ENCODE results near the gene CCDC30.

CCDC30 gene

GRCh38 chr1:42462828-42463763, at the start of gene CCDC30:
Gene CCDC30, plus strand, starts transcription at chr1:42463286. Its CDS starts 17,266 bp downstream, at chr1:42480552.
- peak; percentile 96 for DNase-seq

- DNase-seq: no peak
Measured at GRCh38 chr1:42414551-42415496, 48.3 kb upstream of the CCDC30 start.

DNA sequence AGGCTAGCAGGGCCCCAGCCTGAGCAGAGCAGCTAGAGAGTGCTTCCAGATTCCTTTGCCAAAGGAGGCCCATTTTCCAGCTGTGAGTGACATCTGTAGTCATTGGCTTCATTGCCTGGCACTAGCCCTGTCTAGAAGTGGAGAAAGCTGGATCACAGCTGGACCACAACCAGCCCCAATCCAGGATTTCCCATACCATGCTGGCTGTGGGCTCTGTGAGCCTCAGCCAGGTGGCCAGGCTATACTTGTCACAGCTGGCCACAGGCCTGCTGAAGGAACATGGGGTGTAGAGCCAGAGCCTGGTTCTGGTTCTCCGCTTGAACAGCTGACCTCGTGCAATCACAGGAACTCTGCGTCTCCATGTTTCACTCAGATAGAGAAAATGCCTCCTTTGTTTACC, 45.9 kb upstream of the CCDC30 start:
- no peak for DNase-seq

DNA sequence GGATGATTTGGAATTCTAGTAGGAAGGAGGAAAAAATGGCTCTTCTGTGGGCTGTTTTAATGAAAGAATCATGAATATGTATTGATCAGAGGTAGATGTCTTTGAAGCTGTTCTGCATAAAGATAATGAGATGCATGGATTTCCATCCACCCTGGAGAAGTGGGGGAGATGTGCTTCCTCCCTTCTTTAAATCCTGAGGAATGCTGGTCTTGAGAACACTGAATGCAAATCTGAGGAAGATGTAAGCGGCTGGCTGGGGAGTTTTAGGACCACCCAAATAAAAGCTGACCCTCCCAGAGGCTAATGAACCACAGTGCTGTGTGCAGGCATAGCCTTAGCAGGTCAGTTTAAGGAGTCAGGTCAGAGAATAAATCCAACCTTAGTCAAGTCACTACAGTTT, 44.6 kb upstream of the CCDC30 start:
- no peak for DNase-seq

GRCh38 chr1:42419126-42419821, 43.8 kb upstream of the CCDC30 start:
- no peak for DNase-seq

DNA sequence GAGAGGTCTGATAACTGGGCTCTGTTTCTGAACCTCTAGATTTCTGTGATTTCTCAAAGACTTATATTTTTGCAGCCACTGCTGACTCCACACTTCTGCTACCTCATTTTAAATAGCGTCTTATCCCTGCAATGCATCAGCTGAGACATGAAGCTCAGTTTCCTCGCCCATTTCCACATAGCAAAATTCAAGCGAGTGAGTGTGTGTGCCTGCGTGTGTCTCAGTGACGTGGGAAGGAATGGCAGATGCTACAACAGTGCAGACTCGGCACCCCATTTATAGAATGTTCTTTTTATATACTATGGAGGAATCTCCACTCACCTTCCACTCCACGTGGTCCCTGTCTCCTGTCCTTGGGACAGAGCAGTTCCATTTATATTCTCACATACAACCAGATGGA, 43.0 kb upstream of the CCDC30 start:
- DNase-seq: no peak

GRCh38 chr1:42420911-42421585, 42.0 kb upstream of the CCDC30 start:
- DNase-seq: no peak

DNA sequence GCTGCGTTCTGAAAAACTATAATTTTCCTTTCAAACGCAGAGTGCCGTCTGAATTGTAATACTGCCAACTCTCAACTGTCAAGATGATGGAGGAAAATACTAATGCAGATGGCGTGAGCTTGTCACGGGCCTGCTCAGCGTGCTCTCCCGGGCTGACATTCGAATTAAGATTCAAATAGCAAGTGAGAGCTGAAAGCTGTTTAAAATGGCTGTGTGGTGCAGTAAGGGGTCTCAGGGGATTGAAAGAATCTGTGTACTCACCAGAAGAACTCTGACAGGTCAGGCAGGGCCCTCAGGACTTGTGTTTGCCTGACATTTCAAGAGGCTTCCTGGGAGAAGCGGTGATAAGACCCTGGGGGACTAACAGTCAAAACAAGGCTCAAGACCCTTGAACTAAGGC, 40.3 kb upstream of the CCDC30 start:
- DNase-seq: no peak

GRCh38 chr1:42423681-42424080, 39.4 kb upstream of the CCDC30 start:
- DNase-seq: no peak

DNA sequence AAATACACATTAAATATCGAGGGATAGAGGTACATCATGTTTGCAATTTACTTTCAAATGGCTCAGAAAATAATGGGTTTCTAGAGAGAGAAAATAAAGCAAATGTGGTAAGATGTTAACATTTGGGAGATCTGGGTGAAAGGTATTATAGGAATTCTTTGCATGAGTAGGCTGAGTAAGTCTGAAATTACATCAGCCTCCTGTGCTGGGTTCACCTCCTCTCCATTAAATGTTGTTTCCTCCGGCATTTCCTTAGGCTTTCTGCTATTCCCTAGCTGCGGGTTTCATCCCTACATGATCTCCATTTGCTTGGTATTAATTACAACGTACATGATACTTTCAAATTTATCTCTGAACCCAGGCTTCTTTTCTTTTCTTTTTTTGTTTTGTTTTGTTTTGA, 38.9 kb upstream of the CCDC30 start:
- DNase-seq: no peak

- DNase-seq: no peak
Measured at GRCh38 chr1:42427240-42427639, 35.8 kb upstream of the CCDC30 start.

DNA sequence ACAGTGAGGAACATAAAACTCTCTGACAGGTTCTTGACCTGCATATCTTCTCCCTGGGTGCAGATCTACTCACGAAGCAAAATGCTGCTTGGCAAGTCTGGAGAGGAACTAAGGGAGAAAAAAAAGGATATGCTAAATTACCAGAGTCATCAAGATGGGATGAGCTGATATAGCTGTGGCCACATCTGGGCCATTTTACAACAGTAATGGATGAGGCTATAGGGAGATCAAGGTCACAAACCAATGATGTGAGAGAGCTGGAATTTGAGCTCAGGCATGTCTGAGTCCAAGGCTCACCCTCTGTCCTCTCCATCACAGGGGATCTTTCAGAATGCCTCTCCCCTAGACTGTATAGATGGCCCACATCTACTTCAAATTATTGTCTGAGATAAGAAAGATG, 33.5 kb upstream of the CCDC30 start:
- no peak for DNase-seq

DNA sequence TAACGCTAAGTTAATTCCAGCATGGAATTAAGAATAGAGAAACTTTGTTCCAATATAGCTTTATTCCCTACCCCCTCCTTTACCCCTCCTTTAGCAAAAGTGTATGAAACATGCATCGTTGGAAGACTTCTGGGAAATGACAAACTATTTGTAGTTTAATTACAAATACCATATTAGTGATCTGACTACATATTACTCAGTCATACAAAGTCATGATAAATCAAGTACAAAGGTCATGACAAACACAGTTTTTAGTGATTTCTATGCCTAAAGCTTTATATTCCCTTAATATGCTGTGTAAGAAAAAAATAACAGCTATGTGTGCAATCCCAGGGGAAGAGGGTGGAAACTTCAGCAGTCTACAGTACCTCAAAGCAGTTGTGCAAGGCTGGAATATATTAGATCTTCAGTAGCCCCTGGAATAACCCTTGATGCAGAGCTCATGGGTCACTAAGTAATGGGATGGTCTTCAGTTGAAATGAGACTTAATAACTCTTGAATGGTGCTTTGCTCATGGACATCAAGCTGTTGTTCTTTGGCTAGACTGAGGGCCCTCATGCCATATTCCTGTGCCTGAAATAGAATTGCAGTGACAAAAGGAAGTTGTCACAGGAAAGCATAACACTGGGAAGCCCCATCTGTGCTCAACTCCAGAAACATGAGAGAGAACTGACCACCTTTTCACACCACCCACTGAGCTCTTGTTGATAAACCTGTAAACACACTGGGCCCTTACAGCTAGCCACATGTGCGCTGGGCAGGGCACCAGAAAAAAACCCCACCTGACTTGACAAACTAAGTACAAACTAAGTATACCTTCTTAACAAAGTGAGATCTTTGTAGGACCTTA, 32.6 kb upstream of the CCDC30 start:
- DNase-seq: no peak

- DNase-seq: no peak
Measured at GRCh38 chr1:42431514-42431913, 31.6 kb upstream of the CCDC30 start.

- DNase-seq: no peak
Measured at GRCh38 chr1:42432714-42433113, 30.4 kb upstream of the CCDC30 start.

- no peak for DNase-seq
Measured at GRCh38 chr1:42433369-42433768, 29.7 kb upstream of the CCDC30 start.

DNA sequence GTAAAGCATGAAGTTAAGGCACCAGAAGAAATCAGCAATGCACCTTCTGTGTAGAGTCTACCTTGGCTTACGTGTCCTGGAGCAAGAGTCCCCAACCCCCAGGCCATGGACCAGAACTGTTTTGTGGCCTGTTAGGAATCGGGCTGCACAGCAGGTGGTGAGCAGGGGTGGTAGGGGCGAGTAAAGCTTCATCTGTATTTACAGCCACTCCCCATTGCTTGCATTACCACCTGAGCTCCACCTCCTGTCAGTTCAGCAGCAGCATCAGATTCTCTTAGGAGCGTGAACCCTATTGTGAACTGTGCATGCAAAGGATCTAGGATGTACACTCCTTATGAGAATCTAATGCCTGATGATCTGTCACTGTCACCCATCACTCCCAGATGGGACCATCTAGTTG, 28.7 kb upstream of the CCDC30 start:
- no peak for DNase-seq

DNA sequence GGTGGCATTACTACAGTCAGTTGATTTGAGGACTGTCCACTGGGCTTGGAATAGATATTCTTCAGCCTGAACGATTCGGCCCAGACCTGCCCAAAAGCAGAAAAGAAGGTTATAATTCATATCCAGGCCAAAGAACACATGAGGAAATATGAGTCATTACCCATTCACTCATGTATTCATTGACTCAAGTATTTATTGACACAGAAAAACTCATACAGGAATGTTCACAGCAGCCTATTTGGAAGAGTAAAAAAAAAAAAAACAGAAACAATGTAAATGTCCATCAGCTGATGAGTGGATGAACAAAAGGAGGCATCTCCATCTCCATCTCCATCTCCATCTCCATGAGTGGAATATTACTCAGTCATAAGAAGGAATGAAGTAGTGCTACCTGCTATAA, 23.1 kb upstream of the CCDC30 start:
- no peak for DNase-seq

DNA sequence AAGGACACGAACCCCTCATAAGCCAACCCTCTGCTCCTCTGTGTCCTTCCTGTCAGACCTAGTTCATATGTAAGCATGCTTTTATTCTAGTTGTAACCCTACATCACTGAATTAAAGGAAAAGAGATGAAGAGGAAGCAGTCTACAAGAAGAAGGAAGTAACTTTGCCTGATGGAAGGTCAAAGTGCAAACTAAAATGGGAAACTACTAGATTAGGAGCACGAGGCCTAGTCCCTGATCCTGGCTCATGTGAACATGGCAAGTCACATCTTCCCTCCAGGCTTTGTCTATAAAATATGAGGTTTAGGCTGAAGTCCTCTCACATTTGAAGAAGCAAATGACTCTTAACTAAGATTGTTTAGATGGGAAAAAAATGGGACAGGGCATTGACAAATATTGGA, 20.4 kb upstream of the CCDC30 start:
- DNase-seq: no peak

DNA sequence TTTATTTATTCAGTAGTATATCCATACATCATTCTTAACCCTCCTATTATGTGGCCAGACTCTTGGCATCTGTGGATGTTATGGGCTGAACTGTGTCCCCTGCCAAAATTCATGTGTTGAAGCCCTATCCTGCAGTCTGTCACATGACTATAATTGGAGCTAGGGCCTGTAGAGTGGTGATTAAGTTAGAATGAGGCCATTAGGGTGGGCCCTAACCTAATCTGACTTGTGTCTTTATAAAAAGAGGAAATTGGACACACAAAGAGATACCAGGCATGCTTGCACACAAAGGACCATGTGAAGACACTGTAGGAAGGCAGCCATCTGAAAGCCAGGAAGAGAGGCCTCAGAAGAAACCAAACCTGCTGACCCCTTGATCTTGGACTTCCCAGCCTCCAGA, 13.8 kb upstream of the CCDC30 start:
- DNase-seq: no peak

DNA sequence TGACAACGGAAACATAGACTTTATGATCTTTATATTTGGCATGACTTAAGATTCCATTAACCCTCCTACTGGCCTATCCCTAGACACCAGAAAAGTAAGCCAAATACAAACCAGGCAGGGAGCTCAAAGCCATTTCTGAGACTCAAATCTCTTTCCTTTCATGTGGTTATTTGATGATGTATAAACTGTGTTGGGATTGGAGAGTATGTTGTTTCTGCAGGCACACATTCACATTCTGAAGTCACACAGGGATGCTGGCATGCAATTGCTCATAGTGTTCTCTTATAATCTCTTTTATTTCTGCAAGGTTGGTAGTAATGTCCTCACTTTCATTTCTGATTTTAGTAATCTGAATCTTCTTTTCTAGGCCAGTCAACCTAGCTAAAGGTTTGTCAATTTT, 13.0 kb upstream of the CCDC30 start:
- DNase-seq: no peak

- DNase-seq: no peak
Measured at GRCh38 chr1:42453386-42453785, 9.7 kb upstream of the CCDC30 start.
